A673 (cell line): ENCODE data around the gene PACSIN2. TPM values are rescaled to one million over a fixed set of nuclear protein-coding genes. Genes with fewer than 3 reads are reported as not detected.

Experiments
- BruUV-seq: library from RNA; stranded (reverse); fragments of 400-500 nt; replicated peaks from 2 replicates; lab custom pipeline; 2021; lab: Mats Ljungman, UMichigan
- CTCF ChIA-PET: fragments of 300-600 bp; sonication (Branson Sonifier 250); formaldehyde crosslinking; loops from one replicate; lab custom pipeline; 2022; ENCODE audit warnings: antibody characterized with exemption; lab: Charles Lee
- POLR2A ChIA-PET: fragments of 300-600 bp; sonication (Branson Sonifier 250); formaldehyde crosslinking; loops from one replicate; lab custom pipeline; 2022; ENCODE audit warnings: antibody characterized with exemption; ENCODE audit not compliant: low non-redundant PET; lab: Charles Lee
- DNase-seq: peaks from one replicate; pipeline ENCODE4 v3.0.0-alpha.2; 2015; ENCODE audit warnings: low spot score
- H3K27ac ChIP-seq: fragments of 200-600 bp; sonication (generic); 2 replicates; pipeline ENCODE4 v1.5.1; 2016; ENCODE audit warnings: mixed run types, low read depth, mild to moderate bottlenecking, mixed read lengths, antibody characterized with exemption, low read length; ENCODE audit not compliant: poor library complexity, severe bottlenecking
- H3K27me3 ChIP-seq: fragments of 200-600 bp; sonication (generic); replicated peaks from 2 replicates; pipeline ENCODE4 v1.6.1; 2017; ENCODE audit warnings: mixed run types, low read depth, mild to moderate bottlenecking, mixed read lengths, antibody characterized with exemption, low read length; ENCODE audit not compliant: insufficient read depth, poor library complexity
- H3K36me3 ChIP-seq: fragments of 200-600 bp; sonication (generic); 2 replicates; pipeline ENCODE4 v1.6.1; 2016; ENCODE audit warnings: mixed run types, mild to moderate bottlenecking, mixed read lengths, antibody characterized with exemption, low read length; ENCODE audit not compliant: insufficient read depth, poor library complexity, severe bottlenecking
- H3K4me1 ChIP-seq: fragments of 200-600 bp; sonication (generic); 2 replicates; pipeline ENCODE4 v1.6.1; 2017; ENCODE audit warnings: mixed run types, mild to moderate bottlenecking, mixed read lengths, antibody characterized with exemption, low read length; ENCODE audit not compliant: insufficient read depth, poor library complexity, severe bottlenecking
- H3K4me3 ChIP-seq: fragments of 200-600 bp; sonication (generic); 2 replicates; pipeline ENCODE4 v1.5.1; 2016; ENCODE audit warnings: low read depth, mixed run types, mild to moderate bottlenecking, mixed read lengths, low read length; ENCODE audit not compliant: poor library complexity, severe bottlenecking
- H3K9me3 ChIP-seq: fragments of 200-600 bp; sonication (generic); 2 replicates; pipeline ENCODE4 v1.6.1; 2016; ENCODE audit warnings: mixed run types, low read depth, mild to moderate bottlenecking, mixed read lengths, antibody characterized with exemption, low read length; ENCODE audit not compliant: poor library complexity, severe bottlenecking
- CTCF ChIP-seq: fragments of 300-800, 200-600 bp; sonication (generic); conservative IDR thresholded peaks from 2 replicates; pipeline ENCODE4 v1.5.1; 2017; ENCODE audit warnings: low read depth, mild to moderate bottlenecking, antibody characterized with exemption, low read length, moderate library complexity, mixed read lengths
- EZH2 ChIP-seq: fragments of 200-600 bp; sonication (generic); IDR thresholded peaks from 2 replicates; pipeline ENCODE4 v1.6.1; 2017; ENCODE audit warnings: borderline replicate concordance, low read depth, mild to moderate bottlenecking, mixed read lengths, antibody characterized with exemption, low read length; ENCODE audit not compliant: poor library complexity, severe bottlenecking
- intact Hi-C: fragments of 100-400 bp; cut with micrococcal nuclease; formaldehyde crosslinking; loops from one replicate; pipeline ENCODE4 v1.10.0; 2022; ENCODE audit not compliant: unreplicated experiment
- total RNA-seq: library from RNA; stranded (reverse); gene quantifications from 2 replicates; pipeline ENCODE4 v1.2.3, GENCODE V29; 2021

The PACSIN2 gene
- total RNA-seq, 1 experiment from 2014 or later = 51.8 TPM

- CTCF ChIA-PET = no interaction called here
- Histone ChIP-seq H3K36me3 (no peaks in the 10 kb centered on the region), H3K4me3 (no peak overlapping the region), H3K4me1 (no peaks in the 10 kb centered on the region), H3K27me3 (no peaks in the 10 kb centered on the region), H3K9me3 (no peaks in the 10 kb centered on the region), H3K27ac (no peak overlapping the region)
- TF ChIP-seq CTCF (no peak), EZH2 (no peak)
- BruUV-seq = no TSS peak
- intact Hi-C loops = no loop called here
- POLR2A ChIA-PET = no interaction called here
- no peak for DNase-seq
Observed at GRCh38 chr22:42984814-42985530, 30.0 kb downstream of the PACSIN2 start.

GRCh38 chr22:42984397-42984796, 30.6 kb downstream of the PACSIN2 start:
- H3K27me3 ChIP-seq = no peaks in the 10 kb centered on the region
- ChIA-PET CTCF (no interaction called here), POLR2A (no interaction called here)
- H3K9me3 ChIP-seq = no peaks in the 10 kb centered on the region
- TF ChIP-seq CTCF (no peak), EZH2 (no peak)
- H3K27ac ChIP-seq = no peak overlapping the region
- intact Hi-C loops = no loop called here
- no peaks in the 10 kb centered on the region for H3K4me1 ChIP-seq
- no peak for DNase-seq
- no peaks in the 10 kb centered on the region for H3K36me3 ChIP-seq
- no TSS peak for BruUV-seq
- H3K4me3 ChIP-seq = no peak overlapping the region

- ChIA-PET CTCF (no interaction called here), POLR2A (no interaction called here)
- no peaks in the 10 kb centered on the region for H3K9me3 ChIP-seq
- no TSS peak for BruUV-seq
- intact Hi-C loops = no loop called here
- no peak overlapping the region for H3K27ac ChIP-seq
- H3K4me1 ChIP-seq = peaks cover 5% of the 10 kb centered on the region
- TF ChIP-seq EZH2 (no peak), CTCF (no peak)
- no peak overlapping the region for H3K4me3 ChIP-seq
- no peak for DNase-seq
- H3K36me3 ChIP-seq = no peaks in the 10 kb centered on the region
- no peaks in the 10 kb centered on the region for H3K27me3 ChIP-seq
Observed at GRCh38 chr22:42983470-42983869, 31.5 kb downstream of the PACSIN2 start.
